Skeletal muscle tissue (tissue), 4 donors: ENCODE results near the gene ERCC2. TPM values are rescaled to one million over a fixed set of nuclear protein-coding genes. Genes with fewer than 3 reads are reported as not detected.

Source experiments
- H3K27ac ChIP-seq: one replicate; pipeline ENCODE4 v1.7.0; 2013; ENCODE audit warnings: mild to moderate bottlenecking, low read depth, low read length, inconsistent platforms
- H3K27me3 ChIP-seq, 3 donors: one replicate each; pipeline ENCODE4 v1.7.0; 2013; ENCODE audit warnings: low read length in 3 of 3; ENCODE audit not compliant: control insufficient read depth in 3 of 3, insufficient read depth in 3 of 3
- H3K36me3 ChIP-seq, 3 donors: one replicate each; pipeline ENCODE4 v1.7.0; 2013; ENCODE audit warnings: low read length in 3 of 3; ENCODE audit not compliant: control insufficient read depth in 3 of 3, insufficient read depth in 3 of 3
- H3K4me1 ChIP-seq, 3 donors: one replicate each; pipeline ENCODE4 v1.7.0; 2013; ENCODE audit warnings: low read length in 3 of 3, mild to moderate bottlenecking in 3 of 3; ENCODE audit not compliant: control insufficient read depth in 3 of 3, insufficient read depth in 3 of 3
- H3K4me3 ChIP-seq, 3 donors: one replicate each; pipeline ENCODE4 v1.7.0; 2013; ENCODE audit warnings: low read length in 3 of 3
- H3K9ac ChIP-seq, 3 donors: one replicate each; pipeline ENCODE4 v1.7.0; 2013; ENCODE audit warnings: low read length in 3 of 3, mild to moderate bottlenecking in 3 of 3, moderate library complexity in 2 of 3, low read depth in 1 of 3
- H3K9me3 ChIP-seq, 3 donors: one replicate each; pipeline ENCODE4 v1.7.0; 2013; ENCODE audit warnings: low read length in 3 of 3; ENCODE audit not compliant: control insufficient read depth in 3 of 3
- total RNA-seq: library from RNA; depleted of rRNA; stranded (reverse); fragments of >200 nt; gene quantifications from one replicate; pipeline ENCODE4 v1.2.3, GENCODE V29; 2014
- donor health status: Osteomylitis.

Gene ERCC2
- total RNA-seq, 1 donor from 2014 or later, result 7.3 TPM

DNA sequence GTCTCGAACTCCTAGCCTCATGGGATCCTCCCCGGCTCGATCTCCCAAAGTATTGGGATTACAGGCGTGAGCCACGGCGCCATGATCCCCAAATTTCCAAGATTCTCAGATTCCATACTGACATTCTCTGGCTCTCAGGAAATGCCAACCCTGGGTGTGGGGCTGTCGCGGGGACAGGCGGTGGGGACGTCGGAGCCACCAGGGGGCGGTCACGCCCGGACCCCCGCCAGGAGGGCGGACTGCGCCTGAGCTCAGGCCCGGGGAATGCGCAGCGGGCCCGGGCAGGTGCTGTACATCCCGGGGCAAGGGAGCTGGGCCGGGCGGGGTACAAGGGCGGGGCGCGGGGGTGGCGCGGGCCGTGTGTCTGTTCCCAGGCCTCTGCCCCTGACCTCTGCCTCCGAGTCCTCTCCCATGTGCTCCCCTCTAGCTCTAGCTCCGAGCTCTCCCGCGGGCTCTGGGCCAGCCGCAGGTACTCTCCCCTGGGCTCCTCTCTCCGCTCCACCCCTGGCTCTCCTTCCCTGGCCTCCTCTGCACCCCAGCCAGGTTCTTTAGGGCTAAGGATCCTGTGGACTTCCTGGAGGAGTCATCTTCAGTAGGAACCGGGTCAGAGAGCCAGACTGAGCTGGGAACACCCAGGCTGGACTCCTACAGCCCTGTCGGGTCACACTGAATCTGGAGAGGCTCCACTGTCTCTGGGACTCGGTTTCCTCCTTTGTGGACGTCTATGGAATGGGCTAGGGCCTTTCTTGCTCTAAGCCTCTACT, 32.1 kb upstream of the ERCC2 start:
- Histone ChIP-seq H3K27ac (no peak overlapping the region), H3K4me1 (peaks cover 38 to 39% (median 39%) of the 10 kb centered on the region in 3 donors), H3K27me3 (peaks cover 0 to 24% (median 12%) of the 10 kb centered on the region in 3 donors)

DNA sequence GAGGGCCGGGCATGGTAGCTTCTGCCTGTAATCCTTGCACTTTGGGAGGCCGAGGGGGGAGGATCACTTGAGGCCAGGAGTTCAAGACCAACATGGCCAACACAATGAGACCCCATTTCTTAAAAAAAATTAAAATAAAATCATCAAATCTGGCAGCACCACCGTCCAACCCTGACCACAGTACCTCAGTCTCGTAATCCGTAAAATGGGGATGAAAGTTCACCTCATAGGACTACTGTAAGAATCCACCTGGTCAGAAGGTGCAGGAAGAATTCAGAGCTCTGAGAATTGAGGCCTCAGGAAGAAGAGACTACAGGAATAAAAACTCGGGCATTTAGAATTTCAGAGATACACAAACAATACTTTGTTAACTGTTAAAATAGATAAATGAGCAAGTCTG, 31.4 kb upstream of the ERCC2 start:
- no peak overlapping the region for H3K27ac ChIP-seq
- H3K27me3 ChIP-seq, result peaks cover 0 to 24% (median 12%) of the 10 kb centered on the region in 3 donors
- H3K9ac ChIP-seq, result no peak overlapping the region
- H3K36me3 ChIP-seq, result no peaks in the 10 kb centered on the region
- no peaks in the 10 kb centered on the region for H3K9me3 ChIP-seq
- no peak overlapping the region for H3K4me3 ChIP-seq
- H3K4me1 ChIP-seq, result peaks cover 31 to 33% (median 32%) of the 10 kb centered on the region in 3 donors

More for the DNA sequence above, 32.1 kb upstream of the ERCC2 start:
- no peak overlapping the region for H3K4me3 ChIP-seq
- H3K9me3 ChIP-seq, result no peaks in the 10 kb centered on the region
- H3K36me3 ChIP-seq, result no peaks in the 10 kb centered on the region
- H3K9ac ChIP-seq, result peak overlapping the region in 1 of 3 donors; percentile 8

DNA sequence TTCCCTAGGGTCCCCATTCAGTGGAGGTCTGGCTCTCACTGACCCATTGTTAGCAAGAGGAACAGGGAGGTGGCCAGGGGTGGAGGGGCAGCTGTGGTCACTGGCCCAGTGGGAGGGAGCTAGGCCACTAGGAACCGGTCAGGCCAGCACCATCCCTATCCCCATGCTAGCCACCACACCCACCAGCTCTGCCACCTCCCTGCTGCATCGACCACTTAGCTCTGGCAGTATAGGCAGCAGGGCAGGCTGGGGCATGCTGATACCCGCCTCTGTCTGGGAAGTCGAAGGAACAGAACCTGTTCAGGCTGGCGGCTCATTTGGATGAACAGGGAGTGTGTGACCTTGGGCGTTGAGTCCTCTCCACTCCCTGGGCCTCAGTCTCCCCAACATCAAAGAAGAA, 29.8 kb upstream of the ERCC2 start:
- H3K27me3 ChIP-seq, result peaks cover 0 to 24% (median 12%) of the 10 kb centered on the region in 3 donors
- H3K4me3 ChIP-seq, result no peak overlapping the region
- H3K9ac ChIP-seq, result no peak overlapping the region
- no peak overlapping the region for H3K27ac ChIP-seq
- H3K4me1 ChIP-seq, result peaks cover 20 to 25% (median 21%) of the 10 kb centered on the region in 3 donors
- no peaks in the 10 kb centered on the region for H3K9me3 ChIP-seq
- H3K36me3 ChIP-seq, result no peaks in the 10 kb centered on the region

DNA sequence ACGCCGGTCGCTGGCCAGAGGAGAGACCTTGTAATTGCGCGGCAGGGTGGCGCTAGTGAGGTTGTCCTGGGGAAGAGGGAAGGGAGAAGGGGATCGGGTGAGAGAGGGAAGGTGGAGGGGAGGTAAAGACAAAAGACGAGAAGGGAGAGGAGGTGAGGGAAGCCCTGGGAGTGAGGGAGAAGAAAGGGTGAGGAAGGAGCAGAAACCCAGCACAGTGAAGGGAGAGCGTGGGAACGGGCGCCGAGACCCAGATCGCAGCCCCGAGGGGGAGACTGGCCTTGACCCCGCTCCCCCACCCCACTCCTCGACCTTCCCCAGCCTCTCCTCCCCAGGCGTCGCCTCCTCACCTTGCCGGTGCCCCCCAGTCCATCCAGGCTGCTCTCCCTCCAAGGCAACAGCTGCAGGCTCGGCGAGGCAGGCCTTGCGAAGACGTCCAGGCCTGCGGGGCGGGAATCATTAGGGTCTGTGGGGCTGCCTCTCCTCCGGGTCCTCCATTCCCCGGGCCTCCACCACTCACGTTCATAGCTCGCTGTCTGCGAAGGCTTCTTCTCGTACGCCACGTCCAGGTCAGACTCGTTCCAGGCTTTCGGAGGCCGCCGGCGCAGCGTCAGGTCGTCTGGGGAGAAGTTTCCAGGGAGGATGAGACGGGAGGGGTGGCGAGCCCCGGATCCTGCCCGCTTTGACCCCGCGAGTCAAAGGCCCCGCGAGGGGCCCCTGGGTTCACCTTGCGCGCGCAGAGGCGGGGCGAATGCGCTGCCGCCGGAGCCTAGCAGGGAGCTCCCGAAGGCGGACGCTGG, 25.6 kb upstream of the ERCC2 start:
- Histone ChIP-seq H3K36me3 (no peaks in the 10 kb centered on the region), H3K27ac (no peak overlapping the region), H3K4me3 (no peak overlapping the region), H3K27me3 (peaks cover 0 to 7% (median 0%) of the 10 kb centered on the region in 3 donors), H3K9me3 (no peaks in the 10 kb centered on the region), H3K4me1 (peaks cover 0 to 7% (median 3%) of the 10 kb centered on the region in 3 donors), H3K9ac (no peak overlapping the region)

DNA sequence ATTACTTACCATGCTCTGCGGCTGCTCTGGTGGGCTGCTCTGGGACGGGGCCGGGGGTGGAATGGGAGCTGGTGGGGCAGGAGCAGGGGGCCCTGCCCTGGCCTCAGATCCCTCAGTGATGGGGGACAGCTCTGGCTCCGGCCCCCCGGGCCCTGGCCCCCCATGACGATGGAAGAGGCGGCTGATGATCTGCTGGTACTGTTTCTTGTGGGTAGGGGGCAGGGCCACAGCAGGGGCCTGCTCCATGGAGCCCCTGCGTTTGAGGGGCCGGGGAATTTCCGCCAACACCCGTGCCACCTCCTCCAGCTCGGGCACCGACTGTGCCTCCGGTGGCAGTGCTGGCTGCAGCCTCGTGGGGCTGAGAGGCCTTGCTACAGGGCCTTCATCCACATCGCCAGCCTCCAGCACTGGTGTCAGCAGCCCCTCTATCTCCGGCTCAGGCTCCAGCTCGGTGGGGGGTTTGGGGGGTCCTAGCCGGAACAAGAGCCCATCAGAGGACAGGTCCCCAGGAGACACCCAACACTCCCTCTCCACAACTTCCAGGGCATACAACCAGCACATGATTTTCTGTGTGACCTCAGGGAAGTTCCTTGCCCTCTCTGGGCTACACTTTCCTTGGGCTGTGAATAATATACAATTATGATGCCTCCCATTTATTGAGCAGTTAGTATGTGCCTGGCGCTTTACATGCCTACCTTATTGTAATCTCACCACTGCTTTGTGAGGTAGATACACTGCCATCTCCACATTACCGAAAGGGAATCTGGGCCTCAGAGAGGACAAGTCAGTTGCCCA, 21.7 kb upstream of the ERCC2 start:
- Histone ChIP-seq H3K9ac (no peak overlapping the region), H3K27me3 (peaks cover 0 to 3% (median 0%) of the 10 kb centered on the region in 3 donors), H3K4me1 (no peaks in the 10 kb centered on the region), H3K27ac (no peak overlapping the region), H3K36me3 (no peaks in the 10 kb centered on the region), H3K4me3 (no peak overlapping the region), H3K9me3 (no peaks in the 10 kb centered on the region)

DNA sequence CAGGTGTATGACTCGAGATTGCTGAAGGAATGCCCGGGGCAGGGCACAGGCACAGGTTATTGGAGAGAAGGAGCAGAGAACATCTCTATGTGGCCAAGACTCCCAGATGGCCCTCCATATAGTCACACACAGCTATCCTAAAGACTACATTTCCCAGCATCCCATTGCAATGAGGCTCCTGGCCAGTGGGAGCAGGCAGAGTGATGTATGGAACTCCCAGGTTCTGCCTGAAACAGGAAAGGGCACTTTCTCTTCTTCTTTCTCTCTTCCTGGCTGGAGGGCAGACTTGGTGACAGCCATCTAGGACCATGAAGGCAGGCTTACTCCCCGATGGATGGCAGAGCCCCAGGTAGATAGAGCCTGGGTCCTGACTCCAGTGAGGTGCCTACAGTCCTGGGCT, 21.0 kb upstream of the ERCC2 start:
- Histone ChIP-seq H3K36me3 (no peaks in the 10 kb centered on the region), H3K27me3 (peaks cover under 1 to 5% (median 1%) of the 10 kb centered on the region in 3 donors)

DNA sequence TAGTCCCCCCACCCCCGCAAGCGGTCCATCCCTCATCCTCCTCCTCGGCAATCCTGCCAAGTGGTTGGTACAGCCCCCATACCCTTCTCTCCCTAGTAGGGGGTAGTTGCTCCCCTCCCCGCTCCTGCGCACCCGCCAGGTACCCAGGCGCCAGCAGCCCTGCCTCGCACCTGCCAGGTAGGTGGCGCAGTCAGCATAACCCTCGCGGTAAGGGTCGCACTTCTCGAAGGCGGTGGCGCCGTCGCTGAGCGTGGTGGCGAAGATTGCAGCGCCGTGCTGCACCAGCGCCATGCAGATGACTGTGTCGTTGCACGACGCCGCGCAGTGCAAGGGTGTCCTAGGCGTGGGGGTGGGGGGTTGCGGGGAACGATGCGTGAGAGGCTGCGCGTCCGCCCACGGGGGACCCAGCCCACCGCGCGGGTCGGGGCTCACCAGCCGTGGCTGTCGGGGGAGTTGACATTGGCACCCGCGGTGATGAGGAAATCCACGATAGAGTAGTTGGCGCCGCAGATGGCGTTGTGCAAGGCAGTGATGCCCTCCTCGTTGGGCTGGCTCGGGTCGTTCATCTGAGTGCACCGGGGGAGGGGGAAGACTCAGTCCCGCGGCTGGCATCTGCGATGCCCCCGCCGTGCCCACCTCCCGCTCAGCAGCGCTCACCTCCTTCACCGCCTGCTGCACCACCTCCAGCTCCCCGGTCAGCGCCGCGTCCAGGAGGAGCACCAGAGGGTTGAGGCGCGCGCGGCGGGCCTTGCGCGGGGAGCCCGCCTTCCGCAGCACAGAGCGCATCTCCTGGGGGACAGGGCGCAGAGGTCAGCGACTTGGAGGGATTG, 15.2 kb upstream of the ERCC2 start:
- Histone ChIP-seq H3K36me3 (no peaks in the 10 kb centered on the region), H3K9me3 (no peaks in the 10 kb centered on the region), H3K27ac (no peak overlapping the region), H3K4me3 (no peak overlapping the region), H3K9ac (no peak overlapping the region), H3K4me1 (peaks cover 3 to 6% (median 6%) of the 10 kb centered on the region in 3 donors), H3K27me3 (peaks cover 17 to 21% (median 18%) of the 10 kb centered on the region in 3 donors)

More for the DNA sequence above, 21.0 kb upstream of the ERCC2 start:
- Histone ChIP-seq H3K9me3 (no peaks in the 10 kb centered on the region), H3K9ac (no peak overlapping the region), H3K27ac (no peak overlapping the region), H3K4me1 (no peaks in the 10 kb centered on the region), H3K4me3 (no peak overlapping the region)

DNA sequence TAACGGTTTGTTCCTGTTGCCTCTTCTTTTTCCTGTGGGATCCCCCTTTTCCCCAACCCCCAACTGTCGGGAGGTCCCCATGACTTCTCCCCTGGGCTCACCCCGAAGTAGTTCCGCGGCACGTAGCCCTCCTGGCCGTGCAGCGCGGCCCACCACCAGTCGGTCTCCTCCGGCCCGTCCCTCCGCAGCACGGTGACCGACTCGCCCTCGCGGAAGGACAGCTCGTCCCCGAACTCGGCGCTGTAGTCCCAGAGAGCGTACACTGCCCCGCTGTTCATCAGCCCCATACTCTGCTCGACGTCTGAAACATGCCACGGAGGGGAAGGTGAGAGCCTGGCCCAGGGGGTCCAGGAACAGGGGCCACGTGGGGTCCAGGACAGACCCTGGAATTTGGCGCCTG, 12.1 kb upstream of the ERCC2 start:
- Histone ChIP-seq H3K4me3 (no peak overlapping the region), H3K27me3 (peaks cover 17 to 21% (median 18%) of the 10 kb centered on the region in 3 donors), H3K27ac (no peak overlapping the region), H3K36me3 (no peaks in the 10 kb centered on the region), H3K9me3 (no peaks in the 10 kb centered on the region), H3K9ac (no peak overlapping the region), H3K4me1 (peaks cover 3 to 6% (median 6%) of the 10 kb centered on the region in 3 donors)

DNA sequence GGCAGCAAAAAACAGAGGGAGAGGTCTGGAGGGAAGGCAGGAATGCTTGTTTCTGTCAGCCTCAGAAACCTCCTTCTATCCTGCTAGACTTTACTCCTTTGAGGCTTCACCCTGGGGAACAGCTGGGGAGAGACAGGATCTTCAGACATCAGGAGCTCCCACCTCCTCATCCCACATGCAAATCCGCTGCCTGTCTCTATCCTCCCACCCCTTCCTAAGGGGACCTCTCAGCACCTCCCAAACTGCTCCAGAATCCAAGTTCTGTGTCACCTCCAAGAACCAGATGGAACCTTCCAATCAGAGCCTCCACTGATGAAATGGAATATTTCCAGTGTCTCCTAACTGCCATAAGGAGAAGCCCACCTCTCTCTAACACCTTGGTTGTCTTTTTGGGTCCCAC, 9.7 kb upstream of the ERCC2 start:
- no peaks in the 10 kb centered on the region for H3K36me3 ChIP-seq
- no peak overlapping the region for H3K27ac ChIP-seq
- H3K4me1 ChIP-seq, result no peaks in the 10 kb centered on the region
- no peaks in the 10 kb centered on the region for H3K9me3 ChIP-seq
- no peak overlapping the region for H3K9ac ChIP-seq
- H3K4me3 ChIP-seq, result no peak overlapping the region
- peaks cover 4 to 5% (median 4%) of the 10 kb centered on the region in 3 donors for H3K27me3 ChIP-seq
